ENCODE results near the gene KYNU. TPM values are rescaled to one million over a fixed set of nuclear protein-coding genes. Genes with fewer than 3 reads are reported as not detected.
A peak's percentile ranks its signal among the peaks of the same experiment; 100 is the strongest.

The KYNU gene
- total RNA-seq, 1 donor from 2014 or later, result 1.3 TPM

DNA sequence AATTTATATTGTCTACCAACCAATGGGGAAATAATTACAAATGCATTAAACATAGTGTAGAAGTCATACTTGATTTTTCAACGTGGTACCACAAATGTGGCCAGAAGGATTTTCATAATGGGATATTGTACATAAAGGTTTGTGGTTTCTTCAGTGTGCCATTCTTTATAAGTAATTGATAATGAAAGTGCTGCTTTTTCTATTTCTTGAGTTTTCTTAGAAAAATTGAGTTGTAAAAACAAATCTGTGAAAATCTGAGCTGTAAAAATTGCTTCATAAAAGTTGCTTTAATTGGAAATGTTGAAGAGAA is 103.6 kb downstream of the KYNU start:
- no peak for DNase-seq (ENCODE audit: low read depth)
- no peak overlapping the region for H3K4me3 ChIP-seq (ENCODE audit: low read depth, low read length)
- TF ChIP-seq CTCF (conservative IDR thresholded peaks at IDR 0.05; ENCODE audit: low read depth, low read length), result no peak

- DNase-seq (ENCODE audit: low read depth), result no peak
- H3K4me3 ChIP-seq (ENCODE audit: low read depth, low read length), result no peak overlapping the region
- TF ChIP-seq CTCF (conservative IDR thresholded peaks at IDR 0.05; ENCODE audit: low read depth, low read length), result no peak
Measured at GRCh38 chr2:142981756-142982155, 104.3 kb downstream of the KYNU start.

- no peak overlapping the region for H3K4me3 ChIP-seq (ENCODE audit: low read depth, low read length)
- DNase-seq (ENCODE audit: low read depth), result no peak
- TF ChIP-seq CTCF (conservative IDR thresholded peaks at IDR 0.05; ENCODE audit: low read depth, low read length), result no peak
Measured at GRCh38 chr2:142983174-142983573, 105.7 kb downstream of the KYNU start.

DNA sequence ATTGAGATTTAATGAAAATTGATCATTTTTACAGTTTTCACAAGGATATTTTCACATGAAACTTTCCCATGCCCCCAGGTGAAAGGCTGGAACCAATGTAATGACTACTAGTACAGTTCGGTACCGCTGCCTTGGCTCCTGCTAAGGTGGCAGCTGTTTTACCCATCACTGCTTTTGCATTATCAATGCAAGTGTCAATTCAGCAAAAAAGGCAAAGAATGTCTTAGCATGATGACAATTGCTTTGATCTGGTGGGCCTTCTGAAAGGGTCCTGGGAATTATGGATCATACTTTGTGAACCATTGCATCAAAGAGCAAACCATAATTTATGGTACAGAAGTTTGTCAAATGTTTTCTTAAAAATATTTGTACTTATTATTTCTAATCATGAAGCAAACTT is 107.2 kb downstream of the KYNU start:
- TF ChIP-seq CTCF (conservative IDR thresholded peaks at IDR 0.05; ENCODE audit: low read depth, low read length), result no peak
- no peak overlapping the region for H3K4me3 ChIP-seq (ENCODE audit: low read depth, low read length)
- DNase-seq (ENCODE audit: low read depth), result no peak

- no peak for DNase-seq (ENCODE audit: low read depth)
- TF ChIP-seq CTCF (conservative IDR thresholded peaks at IDR 0.05; ENCODE audit: low read depth, low read length), result no peak
Measured at GRCh38 chr2:142987044-142987443, 109.6 kb downstream of the KYNU start.

DNA sequence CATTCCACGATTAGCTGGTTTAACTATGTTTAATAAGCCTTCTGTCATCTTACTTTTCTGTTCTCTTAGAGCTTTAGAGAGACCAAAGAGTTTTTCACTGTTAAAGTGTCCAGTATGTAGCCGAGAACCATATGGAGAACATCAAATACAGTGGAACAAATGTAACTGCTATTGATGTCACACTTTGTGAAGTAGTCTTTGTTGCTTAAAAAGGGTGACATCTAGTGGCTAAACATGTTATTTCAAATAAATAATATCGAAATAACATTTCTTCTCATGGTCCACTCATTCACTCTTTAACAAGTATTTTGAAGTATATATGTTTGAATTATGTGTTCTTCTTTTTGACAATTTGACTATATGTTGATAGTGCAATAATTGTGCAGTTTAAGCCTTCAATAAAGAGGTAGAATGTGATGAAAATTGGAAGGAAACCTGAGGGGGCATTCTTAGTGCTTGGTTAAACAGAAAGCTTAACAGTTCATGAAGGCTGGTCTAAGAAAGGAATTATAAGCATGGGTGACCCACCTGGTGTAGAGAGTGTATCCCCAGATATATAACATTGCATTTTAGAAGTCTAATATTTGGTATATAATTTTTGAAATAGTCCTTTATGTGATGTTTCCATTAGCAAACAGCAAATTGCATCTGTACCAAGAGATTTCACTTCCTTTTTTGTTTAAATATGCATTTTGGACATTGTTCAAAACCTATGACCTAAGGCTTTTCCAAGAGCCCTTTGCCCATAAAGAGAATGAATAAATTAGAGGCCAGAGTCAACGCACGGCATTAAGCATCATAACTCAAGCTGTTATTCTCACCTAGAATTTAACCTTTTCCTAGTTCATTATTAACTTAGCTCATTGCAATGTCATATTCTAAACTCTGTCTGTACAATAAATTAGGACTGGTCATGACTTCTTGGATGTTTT is 112.1 kb downstream of the KYNU start:
- TF ChIP-seq CTCF (conservative IDR thresholded peaks at IDR 0.05; ENCODE audit: low read depth, low read length), result peak; percentile 55
- no peak overlapping the region for H3K4me3 ChIP-seq (ENCODE audit: low read depth, low read length)
- no peak for DNase-seq (ENCODE audit: low read depth)

More at GRCh38 chr2:142987044-142987443, 109.6 kb downstream of the KYNU start:
- H3K4me3 ChIP-seq (ENCODE audit: low read depth, low read length), result no peak overlapping the region

GRCh38 chr2:142991295-142991694 is 113.8 kb downstream of the KYNU start:
- H3K4me3 ChIP-seq (ENCODE audit: low read depth, low read length), result no peak overlapping the region
- no peak for DNase-seq (ENCODE audit: low read depth)
- no peak for TF ChIP-seq CTCF (conservative IDR thresholded peaks at IDR 0.05; ENCODE audit: low read depth, low read length)

Data from epithelial cell of proximal tubule (primary cell).